LNCaP clone FGC (cell line): Measurements from ENCODE around the gene FAM222A.

ENCODE experiments used
- DNase-seq: peaks from one replicate; pipeline ENCODE4 v3.0.0-alpha.2; 2011; ENCODE audit warnings: low read depth
- H3K4me3 ChIP-seq: 2 replicates; pipeline ENCODE4 v1.5.1; 2011; ENCODE audit warnings: mild to moderate bottlenecking, low read depth, low read length, control low read depth
- TF ChIP-seq, protein P1 (sequence below): IDR thresholded peaks from 2 replicates; pipeline ENCODE4 v1.5.1; 2012; ENCODE audit warnings: mild to moderate bottlenecking; ENCODE audit not compliant: control insufficient read depth, insufficient read depth; ENCODE audit errors: extremely low read depth

Gene FAM222A

DNA sequence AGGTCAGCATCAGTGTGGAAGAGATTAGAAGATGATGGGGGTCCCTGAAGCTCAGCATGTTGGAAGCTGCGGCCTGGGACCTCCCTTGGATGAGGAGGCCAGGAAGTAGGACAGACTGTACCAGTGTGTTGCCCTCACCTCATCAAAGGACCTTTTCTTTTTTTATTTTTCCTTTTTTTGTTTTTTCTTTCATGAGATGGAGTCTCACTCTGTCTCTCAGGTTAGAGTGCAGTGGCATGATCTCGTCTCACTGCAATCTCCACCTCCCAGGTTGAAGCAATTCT, 16.4 kb upstream of the FAM222A start:
- H3K4me3 ChIP-seq = no peak overlapping the region
- DNase-seq = no peak
- TF ChIP-seq, protein P1, sequence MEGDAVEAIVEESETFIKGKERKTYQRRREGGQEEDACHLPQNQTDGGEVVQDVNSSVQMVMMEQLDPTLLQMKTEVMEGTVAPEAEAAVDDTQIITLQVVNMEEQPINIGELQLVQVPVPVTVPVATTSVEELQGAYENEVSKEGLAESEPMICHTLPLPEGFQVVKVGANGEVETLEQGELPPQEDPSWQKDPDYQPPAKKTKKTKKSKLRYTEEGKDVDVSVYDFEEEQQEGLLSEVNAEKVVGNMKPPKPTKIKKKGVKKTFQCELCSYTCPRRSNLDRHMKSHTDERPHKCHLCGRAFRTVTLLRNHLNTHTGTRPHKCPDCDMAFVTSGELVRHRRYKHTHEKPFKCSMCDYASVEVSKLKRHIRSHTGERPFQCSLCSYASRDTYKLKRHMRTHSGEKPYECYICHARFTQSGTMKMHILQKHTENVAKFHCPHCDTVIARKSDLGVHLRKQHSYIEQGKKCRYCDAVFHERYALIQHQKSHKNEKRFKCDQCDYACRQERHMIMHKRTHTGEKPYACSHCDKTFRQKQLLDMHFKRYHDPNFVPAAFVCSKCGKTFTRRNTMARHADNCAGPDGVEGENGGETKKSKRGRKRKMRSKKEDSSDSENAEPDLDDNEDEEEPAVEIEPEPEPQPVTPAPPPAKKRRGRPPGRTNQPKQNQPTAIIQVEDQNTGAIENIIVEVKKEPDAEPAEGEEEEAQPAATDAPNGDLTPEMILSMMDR = no peak

- no peak overlapping the region for H3K4me3 ChIP-seq
- no peak for DNase-seq
- TF ChIP-seq, protein P1 = no peak
Measured at GRCh38 chr12:109697877-109698468, 15.7 kb upstream of the FAM222A start.

DNA sequence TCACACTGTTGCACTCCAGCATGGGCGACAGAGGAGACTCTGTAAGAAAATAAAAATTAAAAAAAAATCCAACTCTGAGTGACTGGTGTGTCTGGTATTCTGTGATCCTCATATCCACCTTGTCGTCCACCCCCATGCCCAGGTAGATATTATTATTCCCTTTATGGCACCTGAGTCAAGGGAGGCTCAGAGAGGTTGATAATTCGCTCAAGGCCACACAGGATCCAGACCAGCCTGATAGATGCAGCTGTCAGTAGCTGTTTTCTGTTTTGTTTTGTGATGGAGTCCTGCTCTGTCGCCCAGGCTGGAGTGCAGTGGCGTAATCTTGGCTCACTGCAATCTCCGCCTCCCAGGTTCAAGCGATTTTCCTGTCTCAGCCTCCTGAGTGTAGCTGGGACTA, 14.8 kb upstream of the FAM222A start:
- no peak for DNase-seq
- TF ChIP-seq, protein P1 = no peak
- no peak overlapping the region for H3K4me3 ChIP-seq

- H3K4me3 ChIP-seq = no peak overlapping the region
- TF ChIP-seq, protein P1 = no peak
- no peak for DNase-seq
Measured at GRCh38 chr12:109701064-109701463, 12.6 kb upstream of the FAM222A start.

DNA sequence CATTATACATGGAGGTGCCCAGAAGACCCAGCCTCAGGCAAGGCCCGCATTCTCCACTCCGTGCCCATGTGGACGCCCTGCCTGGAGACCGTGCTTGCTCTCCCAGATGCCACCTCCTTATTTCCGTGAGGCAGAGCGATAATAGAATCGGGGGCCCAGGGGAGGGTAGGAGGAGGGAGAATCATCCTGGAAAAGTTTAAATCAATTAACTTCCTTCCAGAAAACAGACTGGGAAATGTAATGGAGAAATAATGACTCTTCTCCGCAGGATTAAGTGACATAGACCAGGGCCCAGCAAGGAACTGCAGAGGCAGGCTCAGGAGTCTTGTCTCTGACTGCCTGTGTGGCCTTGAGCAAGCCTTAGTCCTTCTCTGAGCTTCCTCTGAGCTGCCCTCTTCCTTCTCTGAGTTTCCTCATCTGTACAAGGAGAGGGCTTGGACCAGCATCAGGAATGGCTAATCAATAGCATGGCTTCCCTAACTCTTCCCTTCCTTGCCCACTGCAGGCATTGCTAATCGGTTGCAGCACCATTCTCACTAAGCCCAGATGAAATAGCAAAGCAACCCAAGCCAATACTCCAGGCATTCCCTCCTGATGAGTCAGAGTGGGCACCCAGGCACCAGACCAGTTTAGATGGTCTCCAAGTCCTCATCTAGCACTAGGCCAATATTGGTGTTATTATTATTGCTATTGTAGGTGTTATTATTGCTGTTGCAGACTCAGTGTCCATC, 11.3 kb upstream of the FAM222A start:
- no peak for DNase-seq
- H3K4me3 ChIP-seq = no peak overlapping the region
- TF ChIP-seq, protein P1 = no peak

GRCh38 chr12:109703684-109704083, 9.9 kb upstream of the FAM222A start:
- DNase-seq = no peak
- TF ChIP-seq, protein P1 = no peak
- no peak overlapping the region for H3K4me3 ChIP-seq
